Measurements from ENCODE around the gene CHFR. TPM values are rescaled to one million over a fixed set of nuclear protein-coding genes. Genes with fewer than 3 reads are reported as not detected.

The CHFR gene
- total and polyA plus RNA-seq, 11 donors: 10.6 to 33.5 (median 17.4) TPM

GRCh38 chr12:132803125-132803524 is 84.3 kb downstream of the CHFR start:
- no peak for DNase-seq
- TF ChIP-seq POLR2A (IDR thresholded peaks at IDR 0.05): no peak
- no peak for TF ChIP-seq CTCF (IDR thresholded peaks at IDR 0.05)
- ATAC-seq: no peak
- no peak overlapping the region for H3K27ac ChIP-seq
- WGBS, 4 donors: 94 to 96% (median 95%) methylated on average over 14 of the region's 14 CpGs
- peaks cover 0 to 9% (median 0%) of the 10 kb centered on the region in 12 donors for H3K4me1 ChIP-seq
- intact Hi-C loops (cut with DNase I): no loop called here
- no peaks in the 10 kb centered on the region for H3K27me3 ChIP-seq
- H3K36me3 ChIP-seq: peaks cover 0 to 95% (median 92%) of the 10 kb centered on the region in 9 donors
- no peak overlapping the region for H3K4me3 ChIP-seq
- H3K9me3 ChIP-seq: no peaks in the 10 kb centered on the region

- DNase-seq (no peak), ATAC-seq (no peak)
- Histone ChIP-seq H3K9me3 (no peaks in the 10 kb centered on the region), H3K4me3 (no peak overlapping the region), H3K36me3 (peaks cover 0 to 96% (median 93%) of the 10 kb centered on the region in 9 donors), H3K27me3 (no peaks in the 10 kb centered on the region), H3K4me1 (peaks cover 0 to 9% (median 0%) of the 10 kb centered on the region in 12 donors), H3K27ac (no peak overlapping the region)
- intact Hi-C loops (cut with DNase I): no loop called here
- WGBS, 4 donors: 89 to 93% (median 92%) methylated on average over 15 to 28 of the region's 28 CpGs
- TF ChIP-seq POLR2A (IDR thresholded peaks at IDR 0.05) (no peak), CTCF (IDR thresholded peaks at IDR 0.05) (no peak)
Measured at GRCh38 chr12:132801741-132802140, 85.7 kb downstream of the CHFR start.

- peaks cover 0 to 100% (median 97%) of the 10 kb centered on the region in 9 donors for H3K36me3 ChIP-seq
- H3K27me3 ChIP-seq: no peaks in the 10 kb centered on the region
- DNase-seq: no peak
- ATAC-seq: no peak
- no peak overlapping the region for H3K4me3 ChIP-seq
- TF ChIP-seq POLR2A (IDR thresholded peaks at IDR 0.05): no peak
- TF ChIP-seq CTCF (IDR thresholded peaks at IDR 0.05): no peak
- intact Hi-C loops (cut with DNase I): no loop called here
- no peaks in the 10 kb centered on the region for H3K9me3 ChIP-seq
- WGBS, 4 donors: 92 to 94% (median 92%) methylated on average over 15 of the region's 15 CpGs
- H3K27ac ChIP-seq: no peak overlapping the region
- H3K4me1 ChIP-seq: peaks cover 0 to 4% (median 0%) of the 10 kb centered on the region in 12 donors
Measured at GRCh38 chr12:132798836-132799235, 88.6 kb downstream of the CHFR start.

GRCh38 chr12:132797820-132798570 is 89.4 kb downstream of the CHFR start:
- Histone ChIP-seq H3K36me3 (peaks cover 0 to 95% (median 92%) of the 10 kb centered on the region in 9 donors), H3K27me3 (no peaks in the 10 kb centered on the region), H3K4me1 (no peaks in the 10 kb centered on the region), H3K27ac (no peak overlapping the region), H3K4me3 (no peak overlapping the region), H3K9me3 (no peaks in the 10 kb centered on the region)
- WGBS, 4 donors: 94 to 95% (median 94%) methylated on average over 23 to 24 of the region's 24 CpGs
- TF ChIP-seq POLR2A (IDR thresholded peaks at IDR 0.05): no peak
- no peak for TF ChIP-seq CTCF (IDR thresholded peaks at IDR 0.05)
- intact Hi-C loops (cut with DNase I): no loop called here
- DNase-seq (no peak), ATAC-seq (no peak)

Measured in heart left ventricle (tissue), 16 donors.